ENCODE results near the gene DUSP1.

DUSP1 gene

GRCh38 chr5:172726966-172727365, 44.0 kb downstream of the DUSP1 start:
- no peak for DNase-seq (ENCODE audit: low read depth in 1 of 2, low spot score in 1 of 2)

GRCh38 chr5:172725785-172726184, 45.2 kb downstream of the DUSP1 start:
- no peak for DNase-seq (ENCODE audit: low read depth in 1 of 2, low spot score in 1 of 2)

GRCh38 chr5:172725273-172725672, 45.7 kb downstream of the DUSP1 start:
- no peak for DNase-seq (ENCODE audit: low read depth in 1 of 2, low spot score in 1 of 2)

- no peak for DNase-seq (ENCODE audit: low read depth in 1 of 2, low spot score in 1 of 2)
These were observed 46.5 kb downstream of the DUSP1 start for GRCh38 chr5:172724242-172725183.

GRCh38 chr5:172723508-172723907, 47.5 kb downstream of the DUSP1 start:
- DNase-seq (ENCODE audit: low read depth in 1 of 2, low spot score in 1 of 2): no peak

- DNase-seq (ENCODE audit: low read depth in 1 of 2, low spot score in 1 of 2): no peak
These were observed 48.6 kb downstream of the DUSP1 start for GRCh38 chr5:172722327-172722815.

- no peak for DNase-seq (ENCODE audit: low read depth in 1 of 2, low spot score in 1 of 2)
These were observed 49.3 kb downstream of the DUSP1 start for GRCh38 chr5:172721455-172722326.

- DNase-seq (ENCODE audit: low read depth in 1 of 2, low spot score in 1 of 2): no peak
These were observed 50.3 kb downstream of the DUSP1 start for GRCh38 chr5:172720655-172721054.

- no peak for DNase-seq (ENCODE audit: low read depth in 1 of 2, low spot score in 1 of 2)
These were observed 51.8 kb downstream of the DUSP1 start for GRCh38 chr5:172719211-172719610.

GRCh38 chr5:172718527-172719114, 52.4 kb downstream of the DUSP1 start:
- no peak for DNase-seq (ENCODE audit: low read depth in 1 of 2, low spot score in 1 of 2)

Data from activated T-helper 1 cell treated with anti-CD3 and anti-CD28 coated beads, Interleukin-2, amount 50 U/mL, for 16 hours (primary cell).